ENCODE measurements around the gene KLF17. TPM values are rescaled to one million over a fixed set of nuclear protein-coding genes. Genes with fewer than 3 reads are reported as not detected.

The KLF17 gene
- total RNA-seq, 2 donors from 2014 or later: 0.92 TPM; not detected in 1

GRCh38 chr1:44129616-44130500 is 11.2 kb downstream of the KLF17 start:
- TF ChIP-seq CTCF (IDR thresholded peaks at IDR 0.05): no peak
- Histone ChIP-seq H3K4me3 (no peak overlapping the region), H3K36me3 (no peaks in the 10 kb centered on the region), H3K9me3 (no peaks in the 10 kb centered on the region), H3K27ac (no peak overlapping the region), H3K4me1 (ENCODE audit: control insufficient read depth in 1 of 2, low read depth in 2 of 2) (peaks cover 0 to 6% of the 10 kb centered on the region in 2 donors), H3K27me3 (replicated peaks; ENCODE audit: insufficient read depth) (no peaks in the 10 kb centered on the region)
- DNase-seq (ENCODE audit: low spot score): no peak
- no peak for ATAC-seq (ENCODE audit: insufficient number of reproducible peaks, low FRiP score, low read depth)

- Histone ChIP-seq H3K36me3 (no peaks in the 10 kb centered on the region), H3K4me1 (ENCODE audit: control insufficient read depth in 1 of 2, low read depth in 2 of 2) (peaks cover 0 to 6% of the 10 kb centered on the region in 2 donors), H3K9me3 (no peaks in the 10 kb centered on the region), H3K27ac (peak overlapping the region; percentile 25 to 43), H3K4me3 (no peak overlapping the region), H3K27me3 (replicated peaks; ENCODE audit: insufficient read depth) (no peaks in the 10 kb centered on the region)
- peak; percentile 93 for ATAC-seq (ENCODE audit: insufficient number of reproducible peaks, low FRiP score, low read depth)
- peak; percentile 22 for DNase-seq (ENCODE audit: low spot score)
- no peak for TF ChIP-seq CTCF (IDR thresholded peaks at IDR 0.05)
These were observed 12.8 kb downstream of the KLF17 start for GRCh38 chr1:44131411-44131810.

- H3K27me3 ChIP-seq (replicated peaks; ENCODE audit: insufficient read depth): no peaks in the 10 kb centered on the region
- H3K36me3 ChIP-seq: no peaks in the 10 kb centered on the region
- ATAC-seq (ENCODE audit: insufficient number of reproducible peaks, low FRiP score, low read depth) (no peak), DNase-seq (ENCODE audit: low spot score) (no peak)
- no peaks in the 10 kb centered on the region for H3K9me3 ChIP-seq
- no peak overlapping the region for H3K4me3 ChIP-seq
- no peak for TF ChIP-seq CTCF (IDR thresholded peaks at IDR 0.05)
- H3K27ac ChIP-seq: no peak overlapping the region
- peaks cover 0 to 6% of the 10 kb centered on the region in 2 donors for H3K4me1 ChIP-seq (ENCODE audit: control insufficient read depth in 1 of 2, low read depth in 2 of 2)
These were observed 15.7 kb downstream of the KLF17 start for GRCh38 chr1:44134071-44134920.

DNA sequence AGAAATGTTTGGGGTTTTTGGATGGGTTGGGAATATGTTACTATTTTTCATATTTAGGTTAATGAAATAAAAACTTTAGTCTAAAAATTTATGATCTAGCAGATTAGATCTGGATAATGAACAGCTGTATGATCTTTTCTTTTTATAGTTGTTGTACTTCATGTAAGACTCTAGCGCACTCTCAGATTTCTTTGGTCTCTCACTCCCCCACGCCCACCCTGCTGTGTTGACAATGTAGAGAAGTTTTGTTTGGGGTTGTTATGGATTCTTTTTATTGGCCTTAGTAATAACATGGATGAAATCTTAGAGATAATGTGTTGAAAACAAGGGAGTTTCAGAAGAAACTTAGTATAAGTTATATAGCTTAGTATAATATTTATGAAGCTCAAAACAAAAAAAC is 17.3 kb downstream of the KLF17 start:
- no peak for ATAC-seq (ENCODE audit: insufficient number of reproducible peaks, low FRiP score, low read depth)
- H3K27me3 ChIP-seq (replicated peaks; ENCODE audit: insufficient read depth): no peaks in the 10 kb centered on the region
- no peak for DNase-seq (ENCODE audit: low spot score)

More for the DNA sequence above, 17.3 kb downstream of the KLF17 start:
- H3K27ac ChIP-seq: no peak overlapping the region
- no peaks in the 10 kb centered on the region for H3K36me3 ChIP-seq
- H3K4me3 ChIP-seq: no peak overlapping the region
- no peaks in the 10 kb centered on the region for H3K9me3 ChIP-seq
- peaks cover 0 to 3% of the 10 kb centered on the region in 2 donors for H3K4me1 ChIP-seq (ENCODE audit: control insufficient read depth in 1 of 2, low read depth in 2 of 2)
- TF ChIP-seq CTCF (IDR thresholded peaks at IDR 0.05): no peak

Data from thoracic aorta (tissue), 2 donors.